Stimulated activated naive CD4-positive, alpha-beta T cell (primary cell): ENCODE data around the gene ELOVL5.
"Not testable (repeated sequence)": the region's sequence is repeated elsewhere in the genome, so short reads cannot be mapped to it uniquely, and the experiment has no call there.

Experiments used
- DNase-seq, 6 experiments: peaks; one replicate each; lab custom pipeline; 2025; lab: John Stamatoyannopoulos, UW

The ELOVL5 gene

GRCh38 chr6:53359095-53359842 is 10.5 kb upstream of the ELOVL5 start:
- peak; percentile 75 to 87 (median 84) for DNase-seq

- peak in 1 of 6 experiments; percentile 60 for DNase-seq
Measured at GRCh38 chr6:53358440-53359094, 9.8 kb upstream of the ELOVL5 start.

- DNase-seq, result no peak
Measured at GRCh38 chr6:53357576-53358360, 9.0 kb upstream of the ELOVL5 start.

- no peak for DNase-seq
Measured at GRCh38 chr6:53353624-53354023, 4.9 kb upstream of the ELOVL5 start.

- no peak for DNase-seq
Measured at GRCh38 chr6:53352360-53352759, 3.6 kb upstream of the ELOVL5 start.

GRCh38 chr6:53349209-53349693 is 501 bp upstream of the ELOVL5 start:
- DNase-seq, result no peak

- peak in 4 of 6 experiments; percentile 35 to 57 (median 49) for DNase-seq
Measured at GRCh38 chr6:53347921-53348370, 804 bp downstream of the ELOVL5 start.

- DNase-seq, result peak in 4 of 6 experiments; percentile 56 to 69 (median 62)
Measured at GRCh38 chr6:53347250-53347920, 1.4 kb downstream of the ELOVL5 start.

GRCh38 chr6:53346049-53346448 is 2.7 kb downstream of the ELOVL5 start:
- DNase-seq, result not testable (repeated sequence)

- DNase-seq, result peak in 1 of 6 experiments; percentile 11
Measured at GRCh38 chr6:53344969-53345368, 3.8 kb downstream of the ELOVL5 start.

GRCh38 chr6:53343092-53343491 is 5.7 kb downstream of the ELOVL5 start:
- no peak for DNase-seq

- DNase-seq, result no peak
Measured at GRCh38 chr6:53342217-53342616, 6.5 kb downstream of the ELOVL5 start.

- no peak for DNase-seq
Measured at GRCh38 chr6:53340536-53340935, 8.2 kb downstream of the ELOVL5 start.

- no peak for DNase-seq
Measured at GRCh38 chr6:53339424-53339823, 9.3 kb downstream of the ELOVL5 start.

GRCh38 chr6:53338304-53338703 is 10.4 kb downstream of the ELOVL5 start:
- no peak for DNase-seq

- no peak for DNase-seq
Measured at GRCh38 chr6:53336070-53336469, 12.7 kb downstream of the ELOVL5 start.

- peak; percentile 57 to 89 (median 76) for DNase-seq
Measured at GRCh38 chr6:53335224-53335994, 13.3 kb downstream of the ELOVL5 start.

GRCh38 chr6:53333439-53334408 is 15.0 kb downstream of the ELOVL5 start:
- no peak for DNase-seq

- no peak for DNase-seq
Measured at GRCh38 chr6:53331678-53332077, 17.1 kb downstream of the ELOVL5 start.

- DNase-seq, result no peak
Measured at GRCh38 chr6:53330137-53330536, 18.6 kb downstream of the ELOVL5 start.
